GM18858 (cell line): ENCODE data around the gene ZNF438.

Experiments used
- ATAC-seq: cut with Tn5 transposase; IDR thresholded peaks from one replicate; pipeline ENCODE4 v1.9.1; 2021; ENCODE audit not compliant: unreplicated experiment

ZNF438 gene

GRCh38 chr10:30854656-30855055, 177.0 kb downstream of the ZNF438 start:
- ATAC-seq = no peak

- no peak for ATAC-seq
Measured at GRCh38 chr10:30853066-30853465, 178.6 kb downstream of the ZNF438 start.

DNA sequence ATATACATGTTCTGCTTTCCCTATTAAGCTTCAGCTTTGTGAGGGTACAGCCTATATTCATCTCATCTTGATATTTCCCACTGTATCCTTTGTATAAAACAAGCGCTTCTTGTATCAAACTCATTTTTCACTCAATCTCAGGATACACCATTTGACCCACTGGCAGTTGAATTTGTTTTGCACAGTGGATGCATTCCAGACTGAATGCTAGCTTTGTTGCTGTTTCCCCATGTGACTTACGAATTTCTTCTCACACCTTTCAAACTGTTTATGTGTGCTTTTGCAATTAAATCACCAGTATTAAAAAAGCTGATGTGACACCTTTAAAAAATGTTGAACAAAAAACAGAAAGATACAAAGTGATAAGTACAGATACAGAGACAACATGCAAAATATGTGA, 180.9 kb downstream of the ZNF438 start:
- ATAC-seq = no peak

GRCh38 chr10:30849231-30850035, 182.2 kb downstream of the ZNF438 start:
- no peak for ATAC-seq

GRCh38 chr10:30848396-30849032, 183.2 kb downstream of the ZNF438 start:
- ATAC-seq = no peak

GRCh38 chr10:30847642-30848041, 184.0 kb downstream of the ZNF438 start:
- no peak for ATAC-seq

DNA sequence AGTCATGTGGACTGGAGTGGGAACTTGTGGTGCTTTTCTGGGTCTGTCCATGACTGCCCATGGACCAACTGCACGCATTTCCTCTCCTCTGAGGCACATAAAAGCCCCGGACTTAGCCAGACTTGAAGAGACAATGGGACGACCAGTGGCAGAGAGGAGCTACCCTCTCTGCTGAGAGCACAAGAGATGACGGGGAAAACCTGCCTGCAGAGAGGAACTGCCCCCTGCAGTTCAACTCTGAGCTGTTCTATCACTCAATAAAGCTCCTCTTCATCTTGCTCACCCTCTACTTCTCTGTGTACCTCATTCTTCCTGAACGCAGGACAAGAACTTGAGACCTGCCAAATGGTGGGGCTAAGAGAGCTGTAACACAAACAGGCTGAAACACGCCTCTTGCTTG, 184.5 kb downstream of the ZNF438 start:
- ATAC-seq = no peak

DNA sequence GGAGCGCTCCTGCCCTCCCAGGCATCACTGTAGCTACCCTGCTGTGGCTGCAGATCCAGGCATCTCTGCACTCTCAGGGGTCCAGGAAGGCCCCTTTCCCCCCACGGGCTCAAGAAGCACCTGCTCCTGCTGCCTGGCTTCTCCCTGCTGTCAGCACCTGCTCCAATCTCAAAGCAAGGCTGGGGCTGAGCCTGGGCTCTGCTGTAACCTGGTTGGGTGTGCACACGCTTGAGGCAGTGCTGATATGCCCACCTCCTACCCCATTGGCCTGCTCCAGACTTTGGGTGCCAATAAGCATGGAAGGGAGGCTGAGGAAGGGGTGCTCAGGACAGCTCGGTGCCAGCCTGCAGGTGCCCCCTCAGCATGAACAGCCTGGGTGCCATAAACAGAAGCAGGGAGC, 185.0 kb downstream of the ZNF438 start:
- no peak for ATAC-seq

- ATAC-seq = no peak
Measured at GRCh38 chr10:30842894-30843293, 188.8 kb downstream of the ZNF438 start.

DNA sequence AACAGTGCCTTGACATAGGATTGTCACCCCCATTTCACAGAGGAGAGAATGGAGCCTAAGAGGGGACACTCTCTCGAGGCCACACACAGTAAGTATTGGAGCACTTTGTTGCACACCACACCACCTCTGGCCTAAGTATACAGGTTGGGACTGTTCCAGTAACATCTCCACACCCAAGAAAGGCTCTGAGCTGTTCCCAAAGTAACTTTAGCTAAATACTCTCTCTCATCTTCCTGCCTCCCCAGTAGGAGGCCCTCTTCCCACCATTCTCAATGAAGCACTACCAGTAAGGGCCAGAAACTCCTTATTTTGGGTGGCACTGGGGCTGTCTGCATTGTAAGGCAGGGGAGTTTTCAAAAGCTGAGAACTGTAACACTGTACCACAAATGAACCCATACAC, 189.5 kb downstream of the ZNF438 start:
- no peak for ATAC-seq

GRCh38 chr10:30840395-30841050, 191.1 kb downstream of the ZNF438 start:
- ATAC-seq = no peak

GRCh38 chr10:30839652-30840051, 192.0 kb downstream of the ZNF438 start:
- ATAC-seq = no peak

GRCh38 chr10:30836406-30836805, 195.3 kb downstream of the ZNF438 start:
- no peak for ATAC-seq

- no peak for ATAC-seq
Measured at GRCh38 chr10:30835146-30835545, 196.5 kb downstream of the ZNF438 start.

GRCh38 chr10:30834651-30835050, 197.0 kb downstream of the ZNF438 start:
- no peak for ATAC-seq

DNA sequence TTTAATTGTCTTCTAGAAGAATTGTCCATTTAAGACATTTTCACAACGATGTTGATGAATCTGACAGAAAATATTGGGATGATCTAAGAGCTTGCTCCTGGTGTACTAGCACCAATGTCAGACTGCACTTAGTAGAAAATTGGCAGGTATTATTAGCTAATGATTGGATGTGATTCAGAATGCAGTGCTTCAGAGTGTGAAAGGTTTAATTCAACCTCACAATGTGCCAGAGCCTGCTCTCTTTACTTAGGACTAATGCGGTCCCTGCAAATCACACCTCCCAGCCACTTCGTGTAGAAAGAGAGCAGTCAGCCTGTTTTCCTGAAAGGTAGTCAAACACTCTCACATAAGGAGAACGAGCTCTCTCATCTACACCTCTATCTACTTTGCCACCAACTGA, 197.5 kb downstream of the ZNF438 start:
- ATAC-seq = no peak

GRCh38 chr10:30833628-30833970, 198.1 kb downstream of the ZNF438 start:
- no peak for ATAC-seq

- no peak for ATAC-seq
Measured at GRCh38 chr10:30832749-30833627, 198.7 kb downstream of the ZNF438 start.

DNA sequence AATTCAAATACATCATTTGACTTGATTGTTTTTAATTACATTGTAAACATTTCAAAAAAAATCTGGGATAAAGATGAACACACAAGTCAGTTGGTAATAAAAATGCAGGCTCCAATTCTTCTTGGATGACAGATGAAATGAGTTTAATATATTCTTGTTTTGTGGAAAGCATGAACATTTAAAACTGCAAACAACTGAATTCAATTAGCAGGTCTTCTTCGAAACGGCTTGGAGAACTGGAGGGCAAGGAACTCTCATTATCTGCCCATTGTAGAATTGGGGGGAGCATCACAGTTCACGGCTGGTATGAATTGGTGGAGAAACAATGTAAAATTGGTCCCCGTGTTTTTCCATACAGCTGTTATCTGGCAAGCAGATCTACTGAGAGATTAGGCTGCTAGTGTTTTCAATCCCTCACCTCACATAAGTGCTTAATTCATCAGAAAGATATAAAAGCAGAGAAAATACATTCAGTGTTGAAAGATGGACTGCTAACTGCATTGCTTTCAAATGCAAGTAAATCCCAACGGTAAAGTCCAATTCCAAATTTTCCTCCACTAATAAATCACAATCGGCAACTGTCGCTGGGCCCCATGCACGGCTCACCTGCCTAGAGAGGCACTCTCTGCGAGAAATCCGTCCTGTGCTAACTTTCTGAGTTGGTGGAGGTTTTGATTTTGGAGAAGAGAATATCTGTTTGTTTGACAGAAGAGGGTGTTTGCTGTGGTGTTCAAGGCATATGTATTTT, 199.5 kb downstream of the ZNF438 start:
- ATAC-seq = no peak

- no peak for ATAC-seq
Measured at GRCh38 chr10:30831426-30831825, 200.2 kb downstream of the ZNF438 start.
